ENCODE data around the gene SLC35F2.
"Not testable (repeated sequence)": the region's sequence is repeated elsewhere in the genome, so short reads cannot be mapped to it uniquely, and the experiment has no call there.

SLC35F2 gene

DNA sequence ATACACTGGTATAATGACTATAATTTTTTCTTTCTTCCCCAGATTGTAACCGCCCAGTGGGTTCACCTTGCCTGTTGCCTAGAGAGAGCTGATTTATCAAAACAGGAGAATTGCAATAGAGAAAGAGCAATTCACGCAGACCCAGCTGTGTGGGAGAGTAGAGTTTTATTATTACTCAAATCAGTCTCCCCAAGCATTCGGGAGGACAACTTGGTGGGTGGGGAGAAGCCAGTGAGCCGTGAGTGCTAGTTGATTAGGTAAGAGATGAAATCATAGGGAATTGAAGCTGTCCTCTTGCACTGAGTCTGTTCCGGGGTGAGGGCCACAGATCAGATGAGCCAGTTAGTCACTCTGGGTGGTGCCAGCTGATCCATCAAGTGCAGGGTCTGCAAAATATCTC, 73.2 kb downstream of the SLC35F2 start:
- peak; percentile 50 for DNase-seq (ENCODE audit: low read depth)

DNA sequence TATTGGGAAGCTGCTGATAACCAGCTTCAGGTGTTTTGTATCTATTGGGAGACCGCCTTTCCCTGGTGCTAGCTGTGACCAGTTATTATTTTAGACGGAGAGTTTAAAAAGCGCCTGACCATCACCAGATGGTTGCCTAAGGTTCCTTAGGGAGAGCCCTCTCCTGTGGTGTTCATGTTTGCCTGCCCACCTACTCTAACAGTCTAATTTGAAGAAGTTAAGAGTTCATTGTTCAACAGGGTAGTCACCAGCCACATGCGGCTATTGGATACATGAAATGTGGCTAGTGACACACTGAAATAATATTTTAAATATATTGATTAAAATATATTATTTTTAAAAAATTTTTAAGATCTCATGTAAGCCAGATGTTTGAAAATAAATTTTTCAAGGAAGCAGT, 75.5 kb downstream of the SLC35F2 start:
- DNase-seq (ENCODE audit: low read depth), result peak; percentile 31

GRCh38 chr11:107780775-107781174, 77.8 kb downstream of the SLC35F2 start:
- DNase-seq (ENCODE audit: low read depth), result peak; percentile 32

DNA sequence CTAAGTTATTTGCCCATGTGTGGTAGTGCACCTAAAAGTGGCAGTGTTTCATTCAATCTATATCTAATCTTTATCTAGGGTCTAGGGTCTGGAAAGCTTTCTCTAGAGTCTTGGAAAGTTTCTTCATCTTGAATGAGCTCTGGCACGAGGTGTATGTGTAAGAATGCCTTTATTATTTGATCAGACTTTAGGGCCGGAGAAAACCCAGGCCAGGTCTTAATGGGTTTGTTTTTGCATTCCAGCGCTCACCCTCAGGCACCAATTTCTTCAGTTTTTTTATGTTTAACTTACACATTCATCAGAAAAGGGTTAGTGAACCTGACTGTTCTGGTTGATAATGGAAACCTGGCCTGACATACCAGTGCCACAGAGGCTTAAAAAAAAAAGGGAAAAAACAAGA, 78.5 kb downstream of the SLC35F2 start:
- DNase-seq (ENCODE audit: low read depth), result no peak

DNA sequence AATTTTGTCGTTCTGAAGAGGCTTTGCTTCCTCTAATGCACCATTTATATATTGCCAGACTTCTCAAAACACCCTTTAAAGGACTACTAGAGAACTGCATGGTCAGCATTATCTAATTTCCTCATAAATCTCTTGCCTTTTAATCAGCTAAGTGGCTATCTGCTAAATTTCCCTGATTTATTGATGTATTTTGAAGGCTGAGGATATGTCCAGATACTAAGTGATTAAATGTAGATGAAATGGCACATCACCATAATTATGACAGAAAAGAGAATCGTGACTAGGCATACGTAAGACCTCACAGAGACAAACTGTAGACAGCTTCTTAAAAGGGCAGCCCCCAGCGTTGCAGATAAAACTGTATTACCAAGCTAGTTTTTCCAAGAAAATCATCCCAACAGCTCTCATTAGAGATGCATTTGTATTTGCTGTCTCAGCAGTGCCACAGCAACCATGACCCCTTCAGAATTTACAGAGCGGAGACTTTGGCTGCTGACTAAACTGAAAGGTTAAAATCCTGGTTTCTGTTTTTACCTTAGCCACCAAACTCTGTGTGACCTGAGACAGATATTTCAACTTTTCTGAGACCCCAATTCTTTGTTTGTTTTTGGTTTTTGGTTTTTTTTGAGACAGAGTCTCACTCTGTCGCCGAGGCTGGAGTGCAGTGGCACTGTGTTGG, 79.6 kb downstream of the SLC35F2 start:
- no peak for DNase-seq (ENCODE audit: low read depth)

DNA sequence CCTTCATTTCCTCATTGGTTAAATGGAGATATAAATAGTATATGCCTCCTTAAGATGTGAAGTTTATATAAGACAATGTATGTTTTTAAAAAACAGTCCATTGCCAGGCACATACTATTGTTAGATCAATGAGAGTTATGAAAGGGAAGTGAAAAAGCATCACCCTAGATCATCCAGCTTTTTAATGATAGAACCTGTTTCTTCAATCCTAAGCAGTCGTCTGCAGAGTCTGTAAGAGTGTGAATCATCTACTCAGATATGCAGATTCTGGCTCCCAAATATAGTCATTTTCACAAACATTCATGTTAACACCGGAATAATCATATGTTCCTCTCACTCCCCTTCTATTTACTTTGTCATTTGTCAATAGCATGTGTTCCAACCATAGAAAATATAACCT, 81.5 kb downstream of the SLC35F2 start:
- no peak for DNase-seq (ENCODE audit: low read depth)

DNA sequence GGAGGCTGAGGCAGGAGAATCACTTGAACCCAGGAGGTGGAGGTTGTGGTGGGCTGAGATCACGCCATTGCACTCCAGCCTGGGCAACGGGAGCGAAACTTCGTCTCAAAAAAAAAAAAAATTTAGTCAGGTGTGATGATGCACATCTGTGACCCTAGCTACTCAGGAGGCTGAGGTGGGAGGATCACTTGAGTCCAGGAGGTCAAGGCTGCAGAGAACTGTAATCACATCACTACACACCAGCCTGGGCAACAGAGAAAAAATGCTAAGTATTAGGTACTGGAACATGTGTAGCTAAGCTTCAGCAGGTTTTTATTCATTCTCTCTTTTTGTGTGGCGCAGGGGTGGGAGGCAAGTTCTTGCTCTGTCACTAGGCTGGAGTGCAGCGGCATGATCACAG, 82.5 kb downstream of the SLC35F2 start:
- DNase-seq (ENCODE audit: low read depth), result no peak

DNA sequence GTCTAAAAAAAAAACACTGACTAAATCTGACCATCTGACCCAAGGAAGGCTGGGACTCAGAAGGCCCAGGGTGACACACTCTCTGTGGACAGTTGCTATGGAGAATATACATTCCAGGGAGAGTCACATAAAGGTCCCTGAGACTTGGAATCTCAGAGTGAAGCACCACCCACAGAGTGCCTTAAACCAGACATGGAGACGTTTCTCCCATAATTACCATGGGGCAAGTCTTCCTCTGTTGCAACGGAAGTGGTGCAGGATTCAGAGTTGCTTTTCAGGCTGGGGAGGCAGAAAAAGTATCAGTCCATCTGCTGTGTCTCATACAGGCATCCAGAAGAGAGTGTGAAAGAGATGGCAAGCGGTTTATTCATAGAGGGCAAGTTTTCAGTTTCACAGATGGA, 88.0 kb downstream of the SLC35F2 start:
- DNase-seq (ENCODE audit: low read depth), result peak; percentile 78

- peak; percentile 83 for DNase-seq (ENCODE audit: low read depth)
Measured at GRCh38 chr11:107769189-107769588, 89.4 kb downstream of the SLC35F2 start.

DNA sequence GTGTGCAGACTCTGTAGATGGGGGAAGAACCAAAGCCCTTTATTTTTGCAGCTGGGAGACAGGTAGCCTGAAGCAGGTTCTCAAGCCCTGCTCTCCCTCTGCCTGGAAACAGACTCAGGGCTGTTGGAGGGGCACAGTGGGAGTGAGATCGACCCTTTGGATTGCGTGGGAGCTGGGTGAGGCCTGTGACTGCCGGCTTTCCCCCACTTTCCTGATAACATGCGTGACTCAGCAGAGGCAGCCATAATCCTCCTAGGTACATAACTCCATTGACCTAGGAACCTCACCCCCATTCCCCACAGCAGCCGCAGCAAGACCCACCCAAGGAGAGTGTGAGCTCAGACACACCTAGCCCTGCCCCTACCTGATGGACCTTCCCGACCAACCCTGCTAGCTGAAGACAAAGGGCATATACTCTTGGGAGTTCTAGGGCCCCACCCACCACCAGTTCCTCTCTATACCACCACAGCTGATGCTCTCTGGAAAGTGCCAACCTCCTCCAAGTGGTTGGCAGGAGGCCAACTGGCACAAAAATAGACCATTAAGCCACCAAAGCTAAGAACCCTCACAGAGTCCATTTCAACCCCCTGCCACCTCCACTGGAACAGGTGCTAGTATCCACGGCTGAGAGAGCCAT, 99.8 kb downstream of the SLC35F2 start:
- DNase-seq (ENCODE audit: low read depth), result not testable (repeated sequence)

GRCh38 chr11:107757661-107758060, 100.9 kb downstream of the SLC35F2 start:
- no peak for DNase-seq (ENCODE audit: low read depth)

DNA sequence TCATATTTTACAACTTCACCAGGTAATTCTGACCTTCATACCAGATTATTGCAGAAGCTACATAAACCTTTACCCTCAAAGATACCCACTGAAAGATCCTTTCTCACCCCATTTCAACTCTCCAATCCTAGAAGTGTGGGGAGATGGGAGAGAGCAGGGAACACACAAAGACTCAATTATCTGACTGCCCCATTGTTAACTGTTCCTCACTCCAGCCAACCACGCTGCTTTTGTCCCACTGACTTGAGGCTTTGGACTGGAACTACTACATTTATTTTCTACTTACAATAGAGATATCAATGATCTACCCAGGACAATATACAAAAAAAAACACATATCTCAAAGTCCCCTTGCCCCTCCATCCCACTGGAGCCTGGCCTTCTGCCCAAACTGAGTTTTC, 102.0 kb downstream of the SLC35F2 start:
- no peak for DNase-seq (ENCODE audit: low read depth)

DNA sequence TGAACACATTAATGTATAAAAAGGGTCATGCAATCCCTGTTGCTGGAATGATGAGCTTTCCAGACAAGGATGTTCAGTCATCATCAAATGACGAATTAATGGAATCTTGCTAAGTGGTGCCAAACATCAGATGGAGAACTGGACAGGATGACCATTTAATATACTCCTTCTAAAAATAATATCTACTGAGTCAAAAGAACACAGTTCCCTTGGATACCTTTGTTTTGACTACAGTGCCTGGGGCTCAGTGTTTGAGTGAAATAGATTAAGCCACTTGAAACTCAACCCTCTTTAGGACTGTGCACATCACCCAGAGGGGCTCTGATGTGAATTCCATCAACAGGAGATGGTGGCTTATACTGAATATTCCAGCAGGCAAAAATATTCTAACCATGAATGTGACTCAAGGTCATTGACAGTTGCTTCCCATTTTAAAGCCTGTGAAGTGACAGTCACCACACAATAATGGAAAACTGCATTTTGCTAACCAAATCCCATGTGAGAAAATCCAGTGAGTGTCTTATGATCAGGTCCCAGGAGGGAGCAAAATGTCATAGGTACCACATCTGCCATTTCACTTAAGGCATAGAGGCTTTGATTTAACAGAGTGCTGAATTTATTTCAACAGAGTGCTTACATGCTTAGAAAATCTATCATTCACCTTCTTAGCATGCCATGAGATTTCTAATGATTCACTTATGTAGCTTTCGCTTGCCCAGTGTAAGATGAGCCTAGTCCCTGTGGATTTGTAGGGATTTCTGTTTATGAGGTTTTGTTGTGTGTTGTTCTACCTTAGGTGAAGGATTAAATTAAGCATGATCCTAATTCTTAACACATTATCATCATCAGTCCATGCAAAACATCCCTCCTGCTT, 105.4 kb downstream of the SLC35F2 start:
- DNase-seq (ENCODE audit: low read depth), result no peak

DNA sequence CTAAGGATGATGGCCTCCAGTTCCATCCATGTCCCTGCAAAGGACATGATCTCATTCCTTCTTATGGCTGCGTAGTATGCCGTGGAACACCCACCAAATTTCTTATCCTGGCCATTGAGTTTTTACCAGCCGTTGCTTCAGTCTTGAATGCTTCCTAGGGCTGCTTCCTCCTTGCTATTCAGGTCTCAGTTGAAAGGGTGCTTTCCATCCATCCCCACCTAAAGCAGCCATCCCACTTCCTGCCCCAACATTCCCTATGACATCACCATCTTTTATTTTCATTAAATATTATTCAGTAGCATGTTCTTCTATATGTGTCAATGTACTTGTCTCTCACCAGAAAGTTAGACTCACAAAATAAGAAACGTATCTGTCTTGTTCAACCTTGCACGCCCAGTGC, 106.1 kb downstream of the SLC35F2 start:
- no peak for DNase-seq (ENCODE audit: low read depth)

DNA sequence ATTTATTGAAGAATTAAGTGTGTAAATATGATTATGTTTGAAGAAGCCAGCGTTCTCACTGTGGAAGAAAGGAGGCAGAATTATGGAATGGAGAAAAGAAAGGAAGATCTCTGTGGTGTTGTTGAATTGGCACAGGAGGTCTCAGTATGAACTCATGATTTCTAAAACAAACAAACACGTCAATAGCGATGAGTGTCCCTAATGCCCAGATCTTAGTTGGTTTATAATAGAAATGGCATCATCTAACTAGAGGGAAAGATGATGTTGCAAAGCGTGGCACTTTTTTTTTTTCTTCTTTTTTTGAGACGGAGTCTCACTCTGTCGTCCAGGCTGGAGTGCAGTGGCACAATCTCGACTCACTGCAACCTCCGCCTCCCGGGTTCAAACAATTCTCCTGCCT, 107.5 kb downstream of the SLC35F2 start:
- no peak for DNase-seq (ENCODE audit: low read depth)

DNA sequence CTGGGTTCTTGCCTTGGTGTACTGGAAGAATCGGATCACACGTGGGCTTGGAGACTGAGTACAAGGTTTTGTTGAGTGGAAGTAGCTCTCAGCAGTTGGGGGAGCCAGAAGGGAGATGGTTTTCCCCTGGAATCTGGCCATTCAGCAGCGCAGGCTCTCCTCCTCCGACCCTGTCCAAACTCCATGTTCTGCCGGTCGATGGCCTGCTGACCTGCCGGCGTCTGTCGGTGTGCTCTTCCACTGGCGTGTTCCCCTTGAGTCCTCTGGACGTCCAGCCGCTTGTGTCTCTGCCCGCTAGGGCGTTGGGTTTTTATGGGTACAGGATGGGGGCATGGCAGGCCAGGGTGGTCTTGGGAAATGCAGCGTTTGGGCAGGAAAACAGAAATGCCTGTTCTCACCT, 108.3 kb downstream of the SLC35F2 start:
- no peak for DNase-seq (ENCODE audit: low read depth)

- DNase-seq (ENCODE audit: low read depth), result no peak
Measured at GRCh38 chr11:107747622-107748021, 111.0 kb downstream of the SLC35F2 start.

GRCh38 chr11:107744736-107745135, 113.9 kb downstream of the SLC35F2 start:
- DNase-seq (ENCODE audit: low read depth), result no peak

- no peak for DNase-seq (ENCODE audit: low read depth)
Measured at GRCh38 chr11:107743191-107743590, 115.4 kb downstream of the SLC35F2 start.

GRCh38 chr11:107741044-107741823, 117.4 kb downstream of the SLC35F2 start:
- DNase-seq (ENCODE audit: low read depth), result peak; percentile 50

Measured in ELR (cell line).